Measurements from ENCODE around the gene TSPEAR.
"Not testable (repeated sequence)": the region's sequence is repeated elsewhere in the genome, so short reads cannot be mapped to it uniquely, and the experiment has no call there.

The TSPEAR gene

GRCh38 chr21:44703731-44704635 lies 7.4 kb downstream of the TSPEAR start:
- no peak for DNase-seq (ENCODE audit: low read depth in 1 of 2, low spot score in 1 of 2)

GRCh38 chr21:44702973-44703730 lies 8.2 kb downstream of the TSPEAR start:
- no peak for DNase-seq (ENCODE audit: low read depth in 1 of 2, low spot score in 1 of 2)

DNA sequence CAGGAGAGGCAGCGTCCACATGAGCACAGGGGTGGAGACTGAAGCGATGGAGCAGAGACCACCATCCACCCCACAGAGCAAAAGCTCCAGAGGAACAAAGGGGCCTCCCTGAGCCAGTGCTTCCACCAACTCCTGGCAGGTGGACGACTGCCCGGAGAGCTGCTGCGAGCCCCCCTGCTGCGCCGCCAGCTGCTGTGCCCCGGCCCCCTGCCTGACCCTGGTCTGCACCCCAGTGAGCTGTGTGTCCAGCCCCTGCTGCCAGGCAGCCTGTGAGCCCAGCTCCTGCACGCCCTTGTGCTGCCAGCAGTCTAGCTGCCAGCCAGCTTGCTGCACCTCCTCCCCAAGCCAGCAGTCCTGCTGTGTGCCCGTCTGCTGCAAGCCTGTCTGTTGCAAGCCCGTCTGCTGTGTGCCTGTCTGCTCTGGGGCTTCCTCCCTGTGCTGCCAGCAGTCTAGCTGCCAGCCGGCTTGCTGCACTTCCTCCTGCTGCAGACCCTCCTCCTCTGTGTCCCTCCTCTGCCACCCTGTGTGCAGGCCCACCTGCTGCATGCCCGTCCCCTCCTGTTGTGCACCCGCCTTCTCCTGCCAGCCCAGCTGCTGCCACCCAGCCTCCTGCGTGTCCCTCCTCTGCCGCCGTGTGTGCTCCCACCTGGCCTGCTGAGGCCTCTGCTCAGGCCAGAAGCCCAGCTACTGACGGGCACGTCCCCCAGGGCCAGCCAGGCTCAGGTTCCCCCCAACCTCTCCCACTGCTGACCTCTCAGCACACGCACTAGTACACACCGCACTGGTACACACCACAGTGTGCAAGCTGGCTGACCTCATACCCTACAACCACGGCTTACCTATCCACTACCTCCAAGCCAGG lies 9.0 kb downstream of the TSPEAR start:
- no peak for DNase-seq (ENCODE audit: low read depth in 1 of 2, low spot score in 1 of 2)

DNA sequence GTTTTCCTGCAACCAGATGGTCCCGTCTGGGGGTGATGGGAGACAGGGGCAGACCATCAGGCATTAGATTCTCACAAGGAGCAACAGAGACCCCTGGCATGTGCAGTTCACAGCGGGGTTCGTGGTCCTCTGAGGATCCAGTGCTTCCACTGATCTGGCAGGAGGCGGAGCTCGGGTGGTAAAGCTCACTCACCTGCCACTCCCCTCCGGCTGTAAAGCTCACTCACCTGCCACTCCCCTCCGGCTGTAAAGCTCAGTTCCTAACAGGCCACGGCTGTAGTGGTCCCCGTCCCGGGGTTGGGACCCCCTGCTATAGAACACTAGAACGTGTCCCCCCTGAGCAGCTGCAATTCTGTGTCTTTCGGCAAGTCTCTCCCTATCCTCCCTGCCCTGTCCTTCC lies 9.8 kb downstream of the TSPEAR start:
- no peak for DNase-seq (ENCODE audit: low read depth in 1 of 2, low spot score in 1 of 2)

DNA sequence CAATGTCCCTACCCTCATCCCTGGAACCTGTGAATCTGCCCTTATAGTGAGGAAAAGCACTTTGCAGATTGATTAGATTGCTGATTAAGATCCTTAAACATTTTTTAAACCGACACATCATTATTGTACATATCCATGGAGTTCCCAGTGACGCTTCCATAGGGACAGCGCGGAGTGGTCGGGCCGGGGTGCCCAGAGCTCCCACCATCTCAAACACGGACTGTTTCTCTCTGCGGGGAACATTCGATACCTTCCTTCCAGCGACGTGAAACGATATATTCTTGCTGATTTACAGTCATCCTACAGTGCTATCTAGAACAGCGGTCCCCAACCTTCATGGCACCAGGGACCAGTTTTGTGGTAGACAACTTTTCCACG lies 10.4 kb downstream of the TSPEAR start:
- no peak for DNase-seq (ENCODE audit: low read depth in 1 of 2, low spot score in 1 of 2)

DNA sequence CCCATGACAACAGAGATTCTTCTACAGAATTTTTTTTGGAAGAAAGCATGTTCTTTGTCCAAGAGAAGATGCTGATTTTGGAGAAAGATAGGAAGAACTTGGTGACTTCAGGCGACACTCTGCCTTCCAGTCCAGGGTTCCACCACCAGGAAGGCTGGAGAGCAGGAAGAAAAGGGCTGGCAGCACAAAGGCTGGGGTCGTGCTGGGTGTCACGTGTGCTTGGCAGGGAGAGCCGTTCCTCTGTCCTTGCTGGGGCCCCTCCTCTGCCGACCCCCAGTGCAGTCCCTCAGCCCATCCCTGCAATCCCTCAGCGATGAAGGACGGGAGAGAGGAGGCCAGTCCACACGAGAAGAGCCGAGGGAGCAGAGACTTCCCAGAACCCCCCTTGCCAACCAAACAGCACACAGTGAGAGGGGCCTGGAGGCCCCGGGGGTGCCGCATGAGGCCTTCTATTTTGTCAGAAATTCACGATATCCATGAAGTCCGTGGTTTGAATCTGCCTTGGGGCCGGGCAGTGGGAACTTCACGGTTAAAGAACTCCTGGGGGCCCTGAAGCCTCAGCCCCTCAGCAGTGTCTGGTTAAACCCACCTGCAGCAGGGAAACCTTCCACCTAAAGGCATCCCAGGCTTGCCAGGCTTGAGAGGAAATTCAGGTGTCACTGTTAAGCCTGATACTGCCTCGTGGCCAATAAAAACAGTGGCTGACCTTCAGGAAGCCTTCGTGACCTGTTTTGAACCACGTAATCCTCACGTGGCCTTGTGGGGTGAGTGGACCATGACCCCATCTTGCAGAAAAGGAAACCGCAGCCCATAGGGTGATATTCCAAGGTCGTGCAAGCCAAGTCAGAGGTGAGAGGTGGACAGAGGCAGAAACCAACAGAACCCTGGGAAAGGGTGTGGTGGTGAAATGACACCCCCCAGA lies 11.0 kb downstream of the TSPEAR start:
- no peak for DNase-seq (ENCODE audit: low read depth in 1 of 2, low spot score in 1 of 2)

GRCh38 chr21:44699502-44700001 lies 11.8 kb downstream of the TSPEAR start:
- no peak for DNase-seq (ENCODE audit: low read depth in 1 of 2, low spot score in 1 of 2)

GRCh38 chr21:44697811-44698734 lies 13.3 kb downstream of the TSPEAR start:
- DNase-seq (ENCODE audit: low read depth in 1 of 2, low spot score in 1 of 2): no peak

DNA sequence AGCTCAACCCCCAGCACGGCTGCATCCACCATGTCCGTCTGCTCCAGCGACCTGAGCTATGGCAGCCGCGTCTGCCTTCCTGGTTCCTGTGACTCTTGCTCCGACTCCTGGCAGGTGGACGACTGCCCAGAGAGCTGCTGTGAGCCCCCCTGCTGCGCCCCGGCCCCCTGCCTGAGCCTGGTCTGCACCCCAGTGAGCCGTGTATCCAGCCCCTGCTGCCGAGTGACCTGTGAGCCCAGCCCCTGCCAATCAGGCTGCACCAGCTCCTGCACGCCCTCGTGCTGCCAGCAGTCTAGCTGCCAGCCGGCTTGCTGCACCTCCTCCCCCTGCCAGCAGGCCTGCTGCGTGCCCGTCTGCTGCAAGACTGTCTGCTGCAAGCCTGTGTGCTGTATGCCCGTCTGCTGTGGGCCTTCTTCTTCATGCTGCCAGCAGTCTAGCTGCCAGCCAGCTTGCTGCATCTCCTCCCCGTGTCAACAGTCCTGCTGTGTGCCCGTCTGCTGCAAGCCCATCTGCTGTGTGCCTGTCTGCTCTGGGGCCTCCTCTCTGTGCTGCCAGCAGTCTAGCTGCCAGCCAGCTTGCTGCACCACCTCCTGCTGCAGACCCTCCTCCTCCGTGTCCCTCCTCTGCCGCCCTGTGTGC lies 14.1 kb downstream of the TSPEAR start, which contains the start of gene KRTAP10-12:
TSS of gene KRTAP10-12 (plus strand) at position 1 of the 639 bp plus-strand sequence. CDS start at position 31, 30 bp downstream.
- not testable (repeated sequence) for DNase-seq (ENCODE audit: low read depth in 1 of 2, low spot score in 1 of 2)

DNA sequence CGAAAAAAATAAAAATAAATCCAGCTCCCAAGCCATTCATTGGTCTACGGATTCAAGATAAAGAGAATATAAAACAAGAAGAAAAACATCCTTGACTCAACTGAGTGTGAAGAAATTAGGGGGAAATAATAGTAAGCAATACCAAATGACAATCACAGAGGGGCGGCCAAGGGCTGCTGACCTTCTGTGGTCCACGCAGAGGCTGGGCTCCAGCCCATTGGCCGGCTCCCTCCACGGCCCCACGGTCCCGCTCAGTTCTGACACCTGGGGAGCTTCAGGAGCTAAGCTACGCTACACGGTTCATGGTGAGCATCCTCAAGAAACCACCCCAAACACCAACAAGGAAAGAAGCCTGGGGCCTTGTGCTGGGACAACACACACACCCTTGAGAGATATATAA lies 14.8 kb downstream of the TSPEAR start:
- DNase-seq (ENCODE audit: low read depth in 1 of 2, low spot score in 1 of 2): no peak

DNA sequence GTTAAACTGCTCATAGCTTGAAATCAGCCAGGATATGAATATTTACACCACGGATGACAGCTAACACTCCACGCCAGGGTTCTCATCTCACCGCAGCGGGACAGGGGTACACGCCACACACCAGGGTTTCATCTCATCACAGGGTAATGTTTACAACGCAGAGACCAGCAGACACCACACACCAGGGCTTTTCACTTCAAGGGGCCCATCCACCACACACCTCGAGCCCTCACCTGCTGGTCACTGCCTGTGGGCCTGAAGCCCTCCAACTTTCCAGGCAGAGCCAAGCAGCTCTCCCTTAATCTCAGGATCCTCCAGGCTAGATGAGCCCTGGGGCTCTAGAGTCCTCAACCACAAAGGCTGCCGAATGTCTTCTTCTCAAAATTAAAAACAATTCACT lies 15.7 kb downstream of the TSPEAR start:
- DNase-seq (ENCODE audit: low read depth in 1 of 2, low spot score in 1 of 2): no peak

DNA sequence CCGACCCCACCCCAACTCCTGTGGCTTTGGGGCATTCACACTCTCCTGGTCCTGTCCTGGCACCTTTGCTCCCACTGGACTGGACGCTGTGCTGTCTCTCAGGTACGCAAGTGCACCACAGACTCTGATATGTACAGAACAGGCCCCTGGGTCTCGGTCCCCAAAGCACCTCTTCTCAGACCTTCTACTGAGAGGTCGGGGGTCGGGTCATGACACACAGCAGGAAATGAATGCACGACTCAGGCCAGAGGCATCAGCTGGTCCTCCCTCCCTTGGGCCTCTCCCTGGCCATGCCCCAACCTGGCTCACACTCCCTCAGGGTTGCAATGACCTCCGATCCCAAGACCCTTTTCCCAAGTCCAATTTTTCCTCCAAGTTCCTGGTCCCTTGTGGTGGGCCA lies 16.2 kb downstream of the TSPEAR start:
- DNase-seq (ENCODE audit: low read depth in 1 of 2, low spot score in 1 of 2): no peak

DNA sequence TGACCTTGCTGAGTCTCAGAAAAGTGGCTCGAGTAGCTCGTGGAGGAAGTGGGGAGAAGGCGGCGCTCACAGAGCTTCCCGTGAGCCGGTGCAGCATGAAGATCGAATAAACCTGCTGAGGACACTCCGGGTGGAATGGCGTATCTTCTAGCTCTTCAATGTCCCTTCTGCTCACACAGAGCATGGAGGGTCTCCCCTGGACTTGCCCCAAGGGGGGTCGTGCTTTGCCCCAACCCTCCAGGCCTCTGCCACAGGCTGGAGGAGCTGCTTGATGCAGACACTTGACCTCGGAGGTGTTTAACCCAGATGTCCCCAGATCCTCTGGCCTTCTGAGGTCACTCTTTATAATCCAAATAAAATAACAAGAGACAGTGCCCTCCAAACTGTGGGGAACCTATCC lies 16.6 kb downstream of the TSPEAR start:
- no peak for DNase-seq (ENCODE audit: low read depth in 1 of 2, low spot score in 1 of 2)

DNA sequence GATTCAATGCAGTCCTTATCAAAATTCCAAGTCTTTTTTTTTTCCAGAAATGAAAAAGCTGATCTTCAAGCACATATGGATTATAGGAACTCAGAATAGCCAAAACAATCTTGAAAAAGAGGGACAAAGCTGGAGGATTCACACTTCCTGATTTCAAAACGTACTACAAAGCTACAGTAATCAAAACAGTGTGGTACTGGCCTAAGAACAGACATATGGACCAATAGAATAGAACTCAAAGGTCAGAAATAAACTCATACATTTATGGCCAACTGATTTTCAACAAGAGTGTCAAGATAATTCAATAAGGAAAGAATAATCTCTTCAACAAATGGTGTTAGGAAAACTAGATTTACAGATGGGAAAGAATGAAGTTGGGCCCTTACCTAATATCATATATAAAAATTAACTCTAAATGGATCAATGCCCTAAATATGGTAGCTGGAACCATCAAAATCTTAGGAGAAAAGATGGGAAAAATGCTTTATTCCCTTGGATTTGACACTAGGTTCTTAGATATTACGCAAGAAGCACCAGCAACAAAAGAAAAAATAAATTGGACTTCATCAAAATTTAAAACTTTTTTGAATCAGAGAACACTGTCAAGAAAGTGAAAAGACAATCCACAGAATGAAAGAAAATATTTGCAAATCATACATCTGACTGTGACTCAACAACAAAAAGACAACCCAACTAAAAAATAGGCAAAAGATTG lies 18.4 kb downstream of the TSPEAR start:
- DNase-seq (ENCODE audit: low read depth in 1 of 2, low spot score in 1 of 2): no peak

DNA sequence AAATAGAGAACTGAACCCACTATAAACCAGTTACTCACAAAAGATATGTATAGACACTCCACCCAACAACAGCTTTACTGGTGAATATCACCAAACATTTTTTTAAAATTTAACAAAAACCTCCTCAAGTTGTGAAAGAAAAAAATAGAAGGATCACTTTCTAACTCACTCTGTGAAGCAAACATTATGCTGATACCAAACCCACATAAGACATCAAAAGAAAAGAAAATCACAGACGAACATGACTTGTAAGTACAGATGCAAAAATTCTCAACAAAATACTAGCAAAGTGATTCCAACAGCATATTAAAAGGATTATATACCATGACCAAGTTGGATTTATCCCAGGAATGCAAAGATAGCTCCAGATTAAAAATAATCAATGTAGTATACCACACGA lies 19.7 kb downstream of the TSPEAR start:
- no peak for DNase-seq (ENCODE audit: low read depth in 1 of 2, low spot score in 1 of 2)

GRCh38 chr21:44689740-44690139 lies 21.6 kb downstream of the TSPEAR start:
- not testable (repeated sequence) for DNase-seq (ENCODE audit: low read depth in 1 of 2, low spot score in 1 of 2)

DNA sequence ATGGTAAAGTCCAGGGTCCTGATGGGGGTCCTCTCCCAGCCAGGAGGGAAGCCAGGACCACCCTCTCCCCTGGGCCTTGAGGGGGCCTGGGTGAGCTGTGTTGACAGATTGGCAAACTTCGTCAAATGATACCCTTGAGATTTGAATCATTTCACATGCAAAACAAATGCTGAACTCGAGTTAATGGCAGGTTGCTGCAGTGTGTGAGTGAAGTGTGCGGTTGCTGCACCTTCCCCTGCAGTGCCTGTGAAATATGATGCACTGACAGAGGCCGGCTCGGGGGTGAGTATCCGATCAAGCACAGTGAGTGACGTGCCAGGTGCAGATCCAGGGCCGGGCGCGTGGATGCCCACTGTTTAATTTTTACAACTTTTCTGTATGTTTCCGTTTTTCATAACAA lies 23.7 kb downstream of the TSPEAR start:
- no peak for DNase-seq (ENCODE audit: low read depth in 1 of 2, low spot score in 1 of 2)
